Measurements from ENCODE around the gene TMEM185A. TPM values are rescaled to one million over a fixed set of nuclear protein-coding genes. Genes with fewer than 3 reads are reported as not detected.
"Not testable (repeated sequence)": the region's sequence is repeated elsewhere in the genome, so short reads cannot be mapped to it uniquely, and the experiment has no call there.

The TMEM185A gene
- total RNA-seq, 1 donor from 2014 or later = 20.3 TPM

GRCh38 chrX:149607699-149608098, 23.9 kb downstream of the TMEM185A start:
- H3K4me3 ChIP-seq (ENCODE audit: low read depth, low read length) = no peak overlapping the region
- no peaks in the 10 kb centered on the region for H3K27me3 ChIP-seq (ENCODE audit: control insufficient read depth, insufficient read depth, low read length)
- no peak for TF ChIP-seq CTCF (IDR thresholded peaks at IDR 0.05; ENCODE audit: insufficient read depth, low read length, severe bottlenecking)
- DNase-seq (ENCODE audit: low read depth) (no peak), FAIRE-seq (no peak)
- no peaks in the 10 kb centered on the region for H3K36me3 ChIP-seq (ENCODE audit: control insufficient read depth, insufficient read depth, low read length)

GRCh38 chrX:149605248-149605885, 26.2 kb downstream of the TMEM185A start:
- not testable (repeated sequence) for DNase-seq (ENCODE audit: low read depth); FAIRE-seq; H3K4me3 ChIP-seq (ENCODE audit: low read depth, low read length); H3K36me3 ChIP-seq (ENCODE audit: control insufficient read depth, insufficient read depth, low read length); H3K27me3 ChIP-seq (ENCODE audit: control insufficient read depth, insufficient read depth, low read length)

- not testable (repeated sequence) for H3K27me3 ChIP-seq (ENCODE audit: control insufficient read depth, insufficient read depth, low read length); H3K36me3 ChIP-seq (ENCODE audit: control insufficient read depth, insufficient read depth, low read length); H3K4me3 ChIP-seq (ENCODE audit: low read depth, low read length); DNase-seq (ENCODE audit: low read depth)
- peak; percentile 95 for FAIRE-seq
Measured at GRCh38 chrX:149598603-149599002, 33.0 kb downstream of the TMEM185A start.

- not testable (repeated sequence) for DNase-seq (ENCODE audit: low read depth); H3K27me3 ChIP-seq (ENCODE audit: control insufficient read depth, insufficient read depth, low read length); H3K4me3 ChIP-seq (ENCODE audit: low read depth, low read length); H3K36me3 ChIP-seq (ENCODE audit: control insufficient read depth, insufficient read depth, low read length); FAIRE-seq
Measured at GRCh38 chrX:149595943-149596342, 35.6 kb downstream of the TMEM185A start.

GRCh38 chrX:149595214-149595613, 36.4 kb downstream of the TMEM185A start, which contains the start of gene HSFX2:
HSFX2 (minus strand) TSS chrX:149595314; CDS start chrX:149594700, 614 bp downstream.
- H3K27me3 ChIP-seq (ENCODE audit: control insufficient read depth, insufficient read depth, low read length); DNase-seq (ENCODE audit: low read depth); FAIRE-seq; H3K36me3 ChIP-seq (ENCODE audit: control insufficient read depth, insufficient read depth, low read length); H3K4me3 ChIP-seq (ENCODE audit: low read depth, low read length): not testable (repeated sequence)

- not testable (repeated sequence) for H3K36me3 ChIP-seq (ENCODE audit: control insufficient read depth, insufficient read depth, low read length); FAIRE-seq; DNase-seq (ENCODE audit: low read depth); H3K4me3 ChIP-seq (ENCODE audit: low read depth, low read length); H3K27me3 ChIP-seq (ENCODE audit: control insufficient read depth, insufficient read depth, low read length)
Measured at GRCh38 chrX:149590993-149591392, 40.6 kb downstream of the TMEM185A start.

GRCh38 chrX:149587359-149587758, 44.2 kb downstream of the TMEM185A start, which contains the start of gene MAGEA9B:
MAGEA9B (minus strand) TSS chrX:149587459; CDS start chrX:149583179, 4,280 bp downstream.
- FAIRE-seq = not testable (repeated sequence)

GRCh38 chrX:149585631-149586030, 46.0 kb downstream of the TMEM185A start:
- not testable (repeated sequence) for DNase-seq (ENCODE audit: low read depth); FAIRE-seq; H3K4me3 ChIP-seq (ENCODE audit: low read depth, low read length); H3K36me3 ChIP-seq (ENCODE audit: control insufficient read depth, insufficient read depth, low read length); H3K27me3 ChIP-seq (ENCODE audit: control insufficient read depth, insufficient read depth, low read length)

More at GRCh38 chrX:149587359-149587758, 44.2 kb downstream of the TMEM185A start, which contains the start of gene MAGEA9B:
- H3K27me3 ChIP-seq (ENCODE audit: control insufficient read depth, insufficient read depth, low read length); H3K36me3 ChIP-seq (ENCODE audit: control insufficient read depth, insufficient read depth, low read length); DNase-seq (ENCODE audit: low read depth); H3K4me3 ChIP-seq (ENCODE audit: low read depth, low read length): not testable (repeated sequence)

- H3K27me3 ChIP-seq (ENCODE audit: control insufficient read depth, insufficient read depth, low read length); H3K36me3 ChIP-seq (ENCODE audit: control insufficient read depth, insufficient read depth, low read length); DNase-seq (ENCODE audit: low read depth); H3K4me3 ChIP-seq (ENCODE audit: low read depth, low read length): not testable (repeated sequence)
- peak; percentile 93 for FAIRE-seq
Measured at GRCh38 chrX:149573456-149573855, 58.1 kb downstream of the TMEM185A start.

GRCh38 chrX:149572743-149573142, 58.8 kb downstream of the TMEM185A start:
- DNase-seq (ENCODE audit: low read depth) = no peak
- no peak for FAIRE-seq
- H3K27me3 ChIP-seq (ENCODE audit: control insufficient read depth, insufficient read depth, low read length) = no peaks in the 10 kb centered on the region
- TF ChIP-seq CTCF (IDR thresholded peaks at IDR 0.05; ENCODE audit: insufficient read depth, low read length, severe bottlenecking) = no peak
- H3K36me3 ChIP-seq (ENCODE audit: control insufficient read depth, insufficient read depth, low read length) = no peaks in the 10 kb centered on the region
- no peak overlapping the region for H3K4me3 ChIP-seq (ENCODE audit: low read depth, low read length)
